Ectodermal cell (in vitro differentiated cells): Measurements from ENCODE around the gene RTL1.

Experiments used
- H3K27ac ChIP-seq: 2 replicates; pipeline ENCODE4 v1.7.0; 2013; ENCODE audit warnings: mild to moderate bottlenecking, low read depth, low read length; ENCODE audit not compliant: insufficient read depth, poor library complexity, severe bottlenecking
- H3K27me3 ChIP-seq: 2 replicates; pipeline ENCODE4 v1.7.0; 2013; ENCODE audit warnings: mild to moderate bottlenecking, low read length; ENCODE audit not compliant: insufficient read depth, control insufficient read depth, poor library complexity, severe bottlenecking
- H3K36me3 ChIP-seq: one replicate; pipeline ENCODE4 v1.7.0; 2013; ENCODE audit warnings: low read length; ENCODE audit not compliant: control insufficient read depth, insufficient read depth
- H3K4me1 ChIP-seq: one replicate; pipeline ENCODE4 v1.7.0; 2013; ENCODE audit warnings: low read length; ENCODE audit not compliant: control insufficient read depth, insufficient read depth
- H3K4me3 ChIP-seq: 2 replicates; pipeline ENCODE4 v1.7.0; 2013; ENCODE audit warnings: low read depth, low read length, control low read depth; ENCODE audit not compliant: insufficient read depth
- H3K9me3 ChIP-seq: 2 replicates; pipeline ENCODE4 v1.7.0; 2013; ENCODE audit warnings: mild to moderate bottlenecking, low read length, moderate library complexity; ENCODE audit not compliant: control insufficient read depth
- WGBS, 2 experiments: methylation state at CpG; one replicate each; pipeline ENCODE4 v1.1.7; 2013; ENCODE audit warnings: missing lambda C conversion rate in 2 of 2; 5-methylcytosine and 5-hydroxymethylcytosine counted together

Gene RTL1

DNA sequence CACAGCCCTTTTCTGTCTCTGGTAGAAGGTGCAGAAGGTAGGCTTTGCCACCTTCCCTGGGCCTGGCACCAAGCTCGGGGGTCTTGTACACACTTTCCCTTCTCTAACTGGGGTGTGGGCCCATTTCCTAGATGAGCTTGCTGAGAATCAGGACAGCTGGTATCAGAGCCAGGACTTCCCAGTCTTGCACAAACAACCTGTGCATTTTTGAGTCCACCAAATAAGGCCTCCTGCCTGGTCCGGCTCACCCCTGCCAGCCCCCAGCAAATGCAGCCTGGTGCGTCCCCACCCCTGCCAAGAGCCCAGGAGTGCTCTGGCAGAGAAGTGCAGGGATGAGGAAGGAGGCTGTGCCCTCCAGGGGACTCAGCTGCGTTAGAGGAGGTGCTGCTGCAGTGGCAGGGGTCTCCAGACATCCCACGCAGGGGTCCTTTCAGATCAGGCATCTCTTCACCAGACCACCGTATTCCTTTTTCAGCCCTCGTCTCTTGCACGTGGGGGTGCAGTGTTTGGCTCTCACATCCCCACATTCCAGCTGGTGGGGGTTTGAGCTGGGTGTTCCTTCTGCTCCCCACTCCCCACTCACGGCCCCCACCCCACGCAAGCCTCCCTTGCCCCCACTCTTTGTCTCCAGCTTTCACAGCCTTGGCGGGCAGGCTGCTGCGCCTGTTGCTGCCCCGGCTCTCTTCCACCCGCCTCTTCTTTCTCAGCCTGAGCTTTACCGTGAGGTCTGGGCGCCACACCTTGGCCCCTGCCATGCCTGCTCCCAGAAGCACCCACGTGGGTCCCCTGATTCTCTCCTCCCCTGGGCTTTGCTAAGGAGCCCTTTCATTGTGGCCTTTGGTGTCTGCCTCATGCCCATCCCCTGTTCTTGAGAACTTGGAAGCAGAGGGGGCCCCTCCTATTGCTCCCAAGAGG, 45.3 kb downstream of the RTL1 start:
- H3K27me3 ChIP-seq = no peaks in the 10 kb centered on the region
- H3K9me3 ChIP-seq = no peaks in the 10 kb centered on the region
- no peaks in the 10 kb centered on the region for H3K36me3 ChIP-seq
- H3K4me1 ChIP-seq = peaks cover 5% of the 10 kb centered on the region
- WGBS, 2 experiments = 87 to 89% methylated on average over 17 of the region's 17 CpGs
- no peak overlapping the region for H3K27ac ChIP-seq
- no peak overlapping the region for H3K4me3 ChIP-seq

DNA sequence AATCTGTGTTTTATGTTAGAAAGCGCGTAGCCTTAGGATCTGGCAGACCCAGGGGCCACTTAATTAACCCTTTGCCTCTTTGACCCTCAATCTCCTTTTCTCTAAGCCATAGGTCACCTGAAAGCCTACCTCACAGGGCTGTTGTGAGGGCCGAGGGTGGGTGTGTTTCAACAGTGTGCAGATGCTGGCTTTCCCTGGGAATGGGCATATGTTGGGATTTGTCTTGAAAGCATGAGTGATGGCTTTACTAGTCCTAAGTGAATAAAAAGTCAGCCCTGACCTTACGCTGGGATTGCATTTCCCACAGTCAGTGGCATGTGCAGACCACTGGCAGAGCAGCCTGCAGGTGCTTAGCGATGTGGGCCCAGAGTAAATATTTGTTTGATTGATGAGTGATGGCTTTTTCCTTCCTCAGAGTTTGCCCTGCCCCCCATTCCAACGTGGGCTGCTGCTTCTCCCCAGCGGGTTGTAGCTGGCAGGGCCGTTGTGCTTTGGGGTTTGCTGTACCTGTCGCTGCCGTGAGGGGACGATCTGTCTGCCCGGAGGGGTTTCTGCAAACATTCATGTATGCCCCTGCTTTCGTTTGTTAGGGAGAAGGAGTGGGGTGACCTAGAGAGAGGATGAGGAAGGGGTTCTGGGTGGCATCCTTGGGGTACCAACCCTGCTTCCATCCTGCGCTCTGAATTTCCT, 46.1 kb downstream of the RTL1 start:
- 88 to 90% methylated on average over 14 of the region's 14 CpGs for WGBS, 2 experiments
- H3K4me1 ChIP-seq = peaks cover 5% of the 10 kb centered on the region

GRCh38 chr14:100856056-100856950, 47.2 kb downstream of the RTL1 start:
- no peaks in the 10 kb centered on the region for H3K9me3 ChIP-seq
- no peak overlapping the region for H3K27ac ChIP-seq
- H3K27me3 ChIP-seq = no peaks in the 10 kb centered on the region
- no peak overlapping the region for H3K4me3 ChIP-seq
- peaks cover 5% of the 10 kb centered on the region for H3K4me1 ChIP-seq
- WGBS, 2 experiments = 92 to 94% methylated on average over 20 of the region's 20 CpGs
- no peaks in the 10 kb centered on the region for H3K36me3 ChIP-seq

More for the DNA sequence above, 46.1 kb downstream of the RTL1 start:
- no peak overlapping the region for H3K27ac ChIP-seq
- no peaks in the 10 kb centered on the region for H3K27me3 ChIP-seq
- no peak overlapping the region for H3K4me3 ChIP-seq
- no peaks in the 10 kb centered on the region for H3K9me3 ChIP-seq
- no peaks in the 10 kb centered on the region for H3K36me3 ChIP-seq

GRCh38 chr14:100855256-100855930, 48.1 kb downstream of the RTL1 start:
- no peaks in the 10 kb centered on the region for H3K9me3 ChIP-seq
- WGBS, 2 experiments = 87 to 88% methylated on average over 18 of the region's 18 CpGs
- no peaks in the 10 kb centered on the region for H3K36me3 ChIP-seq
- H3K4me1 ChIP-seq = peaks cover 5% of the 10 kb centered on the region
- no peak overlapping the region for H3K27ac ChIP-seq
- no peaks in the 10 kb centered on the region for H3K27me3 ChIP-seq
- no peak overlapping the region for H3K4me3 ChIP-seq

DNA sequence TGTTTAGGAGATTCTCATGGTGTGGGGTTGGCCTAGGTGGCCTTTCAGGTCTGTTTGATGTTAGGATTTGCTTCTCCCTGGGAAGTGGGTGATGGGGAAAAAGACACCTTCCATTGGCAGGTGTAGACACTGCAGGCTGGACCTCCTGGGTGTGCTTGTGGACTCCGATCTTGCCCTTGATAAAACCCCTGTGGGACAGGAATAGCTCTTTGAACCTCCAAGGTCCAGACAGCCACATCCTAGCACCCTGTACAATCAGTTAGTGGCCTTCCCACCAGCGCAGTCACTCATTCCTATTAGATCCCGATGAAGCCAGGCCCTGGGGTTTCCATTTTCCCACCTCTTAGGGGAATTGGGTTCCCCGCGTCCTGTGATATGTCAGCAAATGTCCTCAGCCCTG, 49.1 kb downstream of the RTL1 start:
- WGBS, 2 experiments = 92 to 95% methylated on average over 5 of the region's 5 CpGs
- H3K4me3 ChIP-seq = no peak overlapping the region
- no peaks in the 10 kb centered on the region for H3K9me3 ChIP-seq
- no peaks in the 10 kb centered on the region for H3K36me3 ChIP-seq
- H3K27me3 ChIP-seq = no peaks in the 10 kb centered on the region
- peaks cover 5% of the 10 kb centered on the region for H3K4me1 ChIP-seq
- no peak overlapping the region for H3K27ac ChIP-seq

DNA sequence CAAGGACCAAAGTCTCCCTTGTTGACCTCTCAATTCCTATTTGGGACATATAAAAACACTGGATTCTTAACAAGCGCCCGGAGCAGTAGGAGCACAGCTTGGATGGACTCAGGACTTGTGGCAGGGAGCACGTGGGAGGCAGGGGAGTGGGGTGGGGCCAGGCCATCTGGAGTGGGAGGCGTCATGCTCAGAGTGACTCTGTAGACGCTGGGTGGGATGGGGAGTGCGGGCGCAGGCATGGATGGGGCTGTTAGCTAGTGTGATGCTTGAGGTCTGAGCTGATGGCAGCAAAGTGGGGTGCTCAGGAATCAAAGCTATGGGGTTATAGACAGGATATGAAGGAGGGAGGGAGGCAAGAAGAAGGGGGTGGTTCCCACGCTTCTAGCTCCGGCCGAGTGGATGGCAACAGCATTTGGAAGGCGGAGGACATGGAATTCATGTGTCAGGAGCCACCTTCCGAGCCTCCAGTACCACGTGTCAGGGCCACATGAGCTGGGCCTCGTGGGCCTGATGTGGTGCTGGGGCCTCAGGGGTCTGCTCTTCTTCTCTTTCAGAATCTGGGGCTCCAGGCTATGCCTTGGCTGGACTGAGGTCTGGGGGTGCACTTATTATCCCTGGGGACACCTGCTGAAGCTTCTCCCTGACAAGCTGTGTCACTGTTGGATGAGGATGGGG, 51.4 kb downstream of the RTL1 start:
- no peaks in the 10 kb centered on the region for H3K9me3 ChIP-seq
- no peaks in the 10 kb centered on the region for H3K4me1 ChIP-seq
- H3K27ac ChIP-seq = no peak overlapping the region
- WGBS, 2 experiments = 93 to 95% methylated on average over 14 of the region's 14 CpGs
- no peak overlapping the region for H3K4me3 ChIP-seq
- no peaks in the 10 kb centered on the region for H3K36me3 ChIP-seq
- H3K27me3 ChIP-seq = no peaks in the 10 kb centered on the region

DNA sequence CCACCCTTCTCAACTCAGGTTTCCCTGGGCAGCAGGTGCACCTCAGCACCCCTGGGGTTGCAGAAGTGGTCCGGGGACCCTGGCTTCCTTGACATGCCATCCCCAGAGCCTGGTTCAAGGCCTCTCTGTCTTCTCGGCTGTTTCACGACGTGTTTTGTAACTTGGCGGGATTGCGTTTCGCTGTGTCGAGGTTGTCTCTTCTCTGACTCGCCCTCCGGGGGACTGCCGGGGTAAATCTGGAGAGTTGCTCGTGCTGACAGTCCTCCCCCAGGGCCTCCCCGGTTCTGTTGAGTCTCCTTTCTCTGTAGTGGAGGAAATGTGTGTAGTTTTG, 52.0 kb downstream of the RTL1 start:
- H3K4me1 ChIP-seq = no peaks in the 10 kb centered on the region
- no peak overlapping the region for H3K4me3 ChIP-seq
- no peaks in the 10 kb centered on the region for H3K36me3 ChIP-seq
- H3K27ac ChIP-seq = no peak overlapping the region
- no peaks in the 10 kb centered on the region for H3K9me3 ChIP-seq
- 89 to 94% methylated on average over 13 of the region's 13 CpGs for WGBS, 2 experiments
- H3K27me3 ChIP-seq = no peaks in the 10 kb centered on the region

- no peaks in the 10 kb centered on the region for H3K27me3 ChIP-seq
- 83 to 85% methylated on average over 8 of the region's 8 CpGs for WGBS, 2 experiments
- H3K36me3 ChIP-seq = no peaks in the 10 kb centered on the region
- no peak overlapping the region for H3K27ac ChIP-seq
- H3K4me1 ChIP-seq = no peaks in the 10 kb centered on the region
- no peaks in the 10 kb centered on the region for H3K9me3 ChIP-seq
- no peak overlapping the region for H3K4me3 ChIP-seq
Measured at GRCh38 chr14:100850841-100851585, 52.5 kb downstream of the RTL1 start.
